ENCODE results near the gene WNT3A. TPM values are rescaled to one million over a fixed set of nuclear protein-coding genes. Genes with fewer than 3 reads are reported as not detected.

Gene WNT3A
- total and polyA plus RNA-seq, 9 of the 15 experiments (the other 6 are each of a cell fraction or from before 2014, with no cell fraction given) = not detected

GRCh38 chr1:228087771-228088251 lies 81.0 kb downstream of the WNT3A start:
- intact Hi-C loops (cut with micrococcal nuclease) (no loop called here), in situ Hi-C loops (cut with MboI) (no loop called here)
- TF ChIP-seq ZBTB7A (IDR thresholded peaks at IDR 0.05; ENCODE audit: borderline replicate concordance, control insufficient read depth, low read depth, low read length) = no peak
- TF ChIP-seq GABPA (tag; conservative IDR thresholded peaks at IDR 0.05; ENCODE audit: low read depth) = no peak
- TF ChIP-seq RBFOX2 (IDR thresholded peaks at IDR 0.05; ENCODE audit: low read depth, low read length) = peak; percentile 55; the same call in 1 of the 2 replicates
- TF ChIP-seq POLR2G (IDR thresholded peaks at IDR 0.05; ENCODE audit: low read depth, low read length) = peak; percentile 56
- TF ChIP-seq ZNF583 (CRISPR knock-in tag; IDR thresholded peaks at IDR 0.05) = no peak
- TF ChIP-seq POLR2A (conservative IDR thresholded peaks at IDR 0.05) = 0 out of 2 replicates have a peak, but pooled peaks have one; percentile 28
- TF ChIP-seq ZNF561 (CRISPR knock-in tag; conservative IDR thresholded peaks at IDR 0.05) = no peak
- TF ChIP-seq THAP12 (CRISPR knock-in tag; IDR thresholded peaks at IDR 0.05) = peak; percentile 37; the same call in 1 of the 2 replicates
- TF ChIP-seq CEBPG (CRISPR knock-in tag; IDR thresholded peaks at IDR 0.05) = 0 out of 2 replicates have a peak, but pooled peaks have one; percentile 9
- no peak for TF ChIP-seq CEBPG (tag; conservative IDR thresholded peaks at IDR 0.05 in 1 of 2, IDR thresholded peaks at IDR 0.05 in 1 of 2)
- no peak for TF ChIP-seq ZBTB34 (CRISPR knock-in tag; IDR thresholded peaks at IDR 0.05)
- 85% methylated on average over 7 of the region's 7 CpGs for WGBS (ENCODE audit: insufficient coverage, low coverage, missing lambda C conversion rate)
- ATAC-seq (no peak), FAIRE-seq (no peak), DNase-seq (ENCODE audit: extremely low read depth in 1 of 4, low spot score in 3 of 4) (no peak)
- Histone ChIP-seq H3K9me1 (ENCODE audit: control insufficient read depth, insufficient read depth, low read length) (peaks cover 54% of the 10 kb centered on the region), H3K4me1 (replicated peaks in 1 of 2; ENCODE audit: control insufficient read depth in 2 of 2, insufficient read depth in 2 of 2, low read length in 2 of 2) (peaks cover 46 to 53% of the 10 kb centered on the region in 2 experiments; a peak in 4 of 5 replicates), H3K9ac (ENCODE audit: insufficient read depth in 1 of 2, low read depth in 2 of 2, low read length in 2 of 2) (peak overlapping the region in 1 of 2 experiments; percentile 73; a peak in 2 of 4 replicates), H3K79me2 (ENCODE audit: control insufficient read depth, insufficient read depth, low read length) (peaks cover 100% of the 10 kb centered on the region), H3K4me2 (ENCODE audit: insufficient read depth, low read length) (no peak overlapping the region), H3K9me3 (replicated peaks; ENCODE audit: control insufficient read depth, insufficient read depth, low read depth, low read length) (peaks cover 8% of the 10 kb centered on the region), H3K27ac (ENCODE audit: extremely low read depth, low read depth, low read length) (no peak overlapping the region; the same call in 2 of the 3 replicates), H4K20me1 (replicated peaks; ENCODE audit: control insufficient read depth, insufficient read depth, low read length) (peaks cover 97% of the 10 kb centered on the region), H3K36me3 (ENCODE audit: control insufficient read depth, insufficient read depth, low read length) (peaks cover 94% of the 10 kb centered on the region), H2AFZ (ENCODE audit: low read depth, low read length) (no peak overlapping the region), H3K27me3 (ENCODE audit: control insufficient read depth in 2 of 2, insufficient read depth in 2 of 2, low read length in 2 of 2) (no peaks in the 10 kb centered on the region), H3K4me3 (no peak overlapping the region)
- POLR2A ChIA-PET = interaction anchor here (1.4 to 7.1 kb wide), 2 partner anchors 10 to 12 kb away, joined by 5 to 92 read pairs; no protein-coding TSS in a partner anchor
- CTCF ChIA-PET (ENCODE audit: low intra/inter-chr PET ratio) = no interaction called here
- no TSS peak for BruUV-seq (replicated peaks)
